OCI-M2 (cell line): ENCODE data around the gene LILRB2.
"Not testable (repeated sequence)": the region's sequence is repeated elsewhere in the genome, so short reads cannot be mapped to it uniquely, and the experiment has no call there.

ENCODE experiments used
- DNase-seq: peaks from one replicate; lab custom pipeline; 2025; ENCODE audit not compliant: unreplicated experiment; lab: John Stamatoyannopoulos, UW

The LILRB2 gene

DNA sequence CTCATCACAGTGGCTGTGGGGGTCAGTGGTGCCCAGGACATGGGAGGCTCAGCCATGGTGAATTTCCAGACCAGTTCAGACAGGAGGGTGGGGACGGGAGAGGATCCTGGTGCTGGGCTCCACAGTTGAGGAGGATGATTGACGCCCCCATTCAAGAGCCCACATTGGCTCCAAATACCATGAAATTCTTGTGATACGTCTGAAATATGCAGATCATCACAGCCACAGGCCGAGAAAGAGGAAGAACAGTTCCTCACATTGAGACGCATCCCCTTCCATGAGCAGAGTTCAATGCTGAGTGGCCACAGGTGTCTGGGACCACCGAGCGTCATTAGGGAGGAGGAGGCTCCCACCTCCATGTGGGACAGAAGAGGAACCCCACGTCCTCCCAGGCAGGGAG lies 37.1 kb downstream of the LILRB2 start:
- DNase-seq = not testable (repeated sequence)

DNA sequence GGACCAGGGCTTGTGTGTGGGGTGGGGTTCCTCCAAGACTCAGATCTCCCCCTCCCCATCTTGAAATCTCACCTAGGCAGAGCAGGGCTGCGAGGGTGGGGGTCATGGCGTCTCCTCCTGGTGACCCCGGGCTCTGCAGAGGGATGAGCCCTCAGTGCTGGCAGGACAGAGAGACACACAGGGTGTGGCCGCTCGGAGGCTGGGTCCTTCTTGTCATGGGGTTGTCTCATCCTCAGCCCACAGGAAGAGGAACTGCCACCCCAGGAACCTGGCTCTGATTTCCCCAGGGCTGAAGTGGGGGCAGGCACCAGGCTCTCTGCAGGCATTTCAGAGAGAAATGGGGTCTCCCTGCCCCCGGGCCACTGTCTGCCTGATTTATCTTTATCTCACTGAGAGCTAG lies 38.3 kb downstream of the LILRB2 start, which contains the start of gene LILRA6:
Gene LILRA6, minus strand, starts transcription at position 145 of the 400 bp plus-strand sequence.
- DNase-seq = not testable (repeated sequence)

DNA sequence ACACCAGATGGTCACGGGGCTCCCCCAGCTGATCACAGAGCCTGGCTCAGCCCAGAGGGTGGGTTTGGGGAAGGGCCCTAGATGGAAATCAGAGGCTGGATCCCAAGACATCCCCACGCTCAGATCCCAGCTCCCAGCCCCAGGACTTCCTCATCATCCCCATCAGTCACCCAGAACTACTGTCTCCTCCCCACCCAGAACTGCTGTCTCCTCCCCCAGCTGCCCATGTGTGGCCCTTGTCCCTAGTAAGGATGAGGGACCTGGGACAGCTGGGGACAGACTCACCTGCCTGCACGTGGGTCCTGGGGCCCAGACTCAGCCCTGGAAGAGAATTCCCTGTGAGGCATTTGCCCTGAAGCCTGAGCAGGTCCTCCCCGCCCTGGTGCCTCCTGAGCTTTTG lies 38.7 kb downstream of the LILRB2 start:
- not testable (repeated sequence) for DNase-seq

DNA sequence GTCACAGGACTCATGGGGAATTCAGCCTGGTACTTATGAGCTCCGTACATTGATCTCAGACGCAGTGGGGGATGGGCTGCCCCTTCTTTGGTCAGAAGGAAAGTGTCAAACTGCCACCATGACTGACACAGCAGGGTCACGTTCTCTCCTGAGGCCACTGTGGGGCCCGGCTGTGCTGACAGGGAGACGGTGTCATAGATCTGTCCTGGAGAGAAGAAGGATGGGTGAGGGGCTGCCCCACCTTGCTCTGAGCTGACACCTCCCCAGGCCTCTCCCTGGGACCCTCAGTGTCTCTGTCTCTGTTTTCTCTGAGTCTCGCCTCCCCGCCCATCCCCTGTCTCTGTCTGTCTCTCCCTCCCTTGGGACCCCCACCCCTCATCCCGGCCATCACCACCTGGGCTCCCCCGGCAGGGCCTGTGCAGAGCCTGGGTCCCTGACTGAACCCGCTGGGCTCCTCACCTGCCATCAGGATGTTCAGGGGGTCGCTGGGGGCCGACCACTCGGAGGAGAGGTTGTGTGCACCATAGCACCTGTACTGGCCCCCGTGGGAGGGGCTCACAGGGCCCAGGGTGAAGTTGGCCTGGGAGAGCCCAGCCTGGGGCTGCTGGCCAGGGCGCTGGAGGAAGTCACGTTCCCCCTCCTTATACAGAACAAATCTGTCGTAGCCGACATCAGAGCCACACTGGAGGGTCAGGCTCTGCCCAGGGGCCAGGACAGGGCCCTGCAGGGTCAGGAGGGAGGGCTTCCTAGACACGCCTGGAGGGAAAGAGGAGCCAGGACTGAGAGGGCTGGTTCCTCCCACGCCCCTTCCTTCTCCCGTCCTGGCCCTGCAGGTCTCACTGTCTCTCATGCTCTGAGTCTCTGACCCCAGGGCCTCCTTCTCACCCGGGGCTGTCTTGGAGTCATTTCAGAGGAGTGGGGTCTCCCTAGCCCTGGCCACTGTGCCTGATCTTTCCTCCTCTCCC lies 40.3 kb downstream of the LILRB2 start:
- DNase-seq = not testable (repeated sequence)

DNA sequence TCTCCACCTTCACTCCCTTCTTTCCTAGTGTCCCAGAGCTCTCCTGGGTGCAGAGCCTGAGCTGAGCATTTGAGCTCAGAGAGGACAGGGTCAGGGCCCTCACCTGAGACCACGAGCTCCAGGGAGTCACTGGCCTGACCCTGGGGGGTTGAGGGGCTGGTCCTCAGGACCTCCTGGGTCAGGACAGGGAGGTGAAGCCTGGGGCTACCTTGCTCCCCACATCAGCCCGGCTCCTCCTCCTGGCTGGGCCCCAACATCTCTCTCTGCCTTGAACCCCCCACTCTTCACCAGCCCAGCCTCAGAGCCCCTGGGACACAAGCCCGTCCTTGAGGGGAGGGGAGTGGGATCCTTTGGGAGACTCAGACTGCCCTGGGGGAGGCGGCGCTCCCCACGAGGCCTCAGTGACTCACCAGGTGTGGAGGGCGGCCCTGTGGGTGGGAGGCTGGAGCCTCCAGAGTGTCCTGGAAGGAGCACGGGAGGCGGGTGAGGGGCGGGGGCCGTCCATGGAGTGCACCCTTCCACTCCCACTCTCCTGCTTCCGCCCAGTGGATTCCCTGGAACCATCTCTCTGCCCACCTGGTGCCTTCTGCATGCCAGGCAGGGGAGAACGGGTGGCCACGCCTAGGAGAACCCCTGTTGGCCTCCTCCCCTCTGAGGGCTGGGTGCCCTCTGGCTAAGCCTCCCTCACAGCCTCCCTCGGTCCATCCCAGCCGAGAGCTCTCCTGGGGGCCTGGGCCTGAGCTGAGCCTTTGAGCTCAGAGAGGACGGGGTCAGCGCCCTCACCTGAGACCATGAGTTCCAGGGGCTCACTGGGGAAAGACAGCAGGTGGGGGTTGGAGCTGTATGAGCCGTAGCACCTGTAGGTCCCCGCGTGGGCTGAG lies 41.2 kb downstream of the LILRB2 start:
- not testable (repeated sequence) for DNase-seq

DNA sequence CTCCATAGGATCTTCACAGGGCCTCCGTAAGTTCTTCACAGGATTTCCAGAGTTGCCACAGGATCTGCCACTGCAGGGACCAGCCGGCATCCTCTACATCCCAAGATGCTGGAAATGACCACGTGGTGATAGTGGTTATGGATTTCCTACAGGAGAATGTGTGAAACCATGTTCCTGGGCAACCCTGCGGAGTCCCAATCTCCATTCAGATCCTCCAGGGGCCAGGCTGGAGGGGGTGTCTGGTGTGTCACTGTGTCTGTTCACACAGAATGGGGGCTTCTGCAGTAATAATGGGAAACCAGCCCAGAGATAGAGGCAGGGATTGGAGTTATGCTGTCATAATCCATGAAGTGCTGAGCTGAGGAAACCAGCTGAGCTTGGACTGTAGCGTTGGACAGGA lies 47.0 kb downstream of the LILRB2 start:
- no peak for DNase-seq

DNA sequence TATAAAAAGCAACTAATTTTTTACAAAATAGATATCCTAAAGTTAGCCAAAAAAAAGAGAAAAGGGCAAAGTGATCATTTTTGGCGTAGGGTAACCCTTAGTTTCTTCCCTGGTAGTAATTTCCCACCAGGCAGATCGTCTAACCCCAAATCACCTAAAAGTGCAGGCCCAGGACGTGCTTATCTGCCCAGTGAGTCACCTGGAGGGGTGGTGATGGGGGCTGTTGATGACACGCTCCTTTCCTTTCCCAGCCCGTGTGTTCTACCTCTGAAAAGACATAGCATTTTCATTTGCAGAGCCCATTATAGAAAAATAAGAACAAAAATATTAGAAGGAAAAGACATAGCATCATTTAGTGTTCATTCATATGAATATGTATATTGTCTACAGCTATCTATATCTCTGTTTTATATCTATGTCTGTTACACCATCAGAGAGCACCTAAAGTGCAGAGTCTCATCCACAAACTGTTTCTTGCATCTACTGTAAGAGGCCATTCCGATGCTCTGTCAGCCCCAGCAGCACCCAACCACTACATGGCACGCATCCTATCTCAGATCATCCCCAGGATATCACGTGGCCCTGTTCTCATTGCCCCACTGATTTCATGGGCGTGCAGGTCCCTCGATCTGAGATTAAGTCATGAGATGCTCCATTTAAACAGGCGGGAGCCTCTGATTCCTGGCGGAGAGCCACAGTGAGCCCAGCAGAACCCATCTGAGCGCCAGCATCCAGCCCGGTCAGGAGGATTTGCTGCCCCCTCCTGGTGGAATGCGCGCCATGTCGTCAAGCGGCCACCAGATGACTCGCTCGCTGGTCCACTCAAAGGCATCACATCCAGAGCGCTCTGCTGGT lies 49.6 kb downstream of the LILRB2 start:
- DNase-seq = no peak

DNA sequence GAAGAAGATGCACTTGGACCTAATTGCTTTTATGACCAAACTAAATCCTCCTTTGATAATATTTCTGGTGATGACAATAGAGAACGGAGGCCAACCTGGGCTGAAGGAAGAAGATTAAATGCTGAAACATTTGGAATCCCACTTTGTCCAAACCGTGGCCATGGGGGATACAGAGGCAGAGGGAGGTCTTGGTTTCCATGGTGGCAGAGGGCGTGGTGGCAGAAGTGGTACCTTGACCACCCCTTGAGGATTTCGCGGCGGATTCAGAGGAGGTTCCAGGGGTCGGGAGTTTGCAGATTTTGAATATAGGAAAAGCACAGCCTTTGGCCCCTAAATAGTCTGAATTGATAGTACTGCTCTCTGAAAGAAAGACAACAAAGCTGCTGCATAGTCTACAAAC lies 50.9 kb downstream of the LILRB2 start:
- DNase-seq = no peak

DNA sequence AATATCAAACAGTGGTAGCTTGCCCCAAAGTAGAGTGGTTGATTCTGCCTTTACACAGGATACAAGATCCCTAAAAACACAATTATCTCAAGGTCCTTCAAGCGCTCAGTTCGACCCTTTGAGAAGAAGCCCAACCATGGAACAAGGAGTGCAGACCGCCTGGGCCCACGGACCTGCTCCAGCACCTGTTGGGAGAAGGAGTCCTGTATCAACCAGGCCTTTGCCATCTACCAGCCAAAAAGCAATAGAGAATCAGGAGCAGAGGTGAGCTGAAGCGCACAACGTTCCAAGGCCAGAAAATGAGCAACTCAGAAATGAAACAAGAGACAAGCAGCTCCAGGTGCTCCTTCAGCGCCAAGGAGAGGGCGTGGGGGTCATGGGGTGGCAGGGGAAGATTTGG lies 51.8 kb downstream of the LILRB2 start:
- no peak for DNase-seq

DNA sequence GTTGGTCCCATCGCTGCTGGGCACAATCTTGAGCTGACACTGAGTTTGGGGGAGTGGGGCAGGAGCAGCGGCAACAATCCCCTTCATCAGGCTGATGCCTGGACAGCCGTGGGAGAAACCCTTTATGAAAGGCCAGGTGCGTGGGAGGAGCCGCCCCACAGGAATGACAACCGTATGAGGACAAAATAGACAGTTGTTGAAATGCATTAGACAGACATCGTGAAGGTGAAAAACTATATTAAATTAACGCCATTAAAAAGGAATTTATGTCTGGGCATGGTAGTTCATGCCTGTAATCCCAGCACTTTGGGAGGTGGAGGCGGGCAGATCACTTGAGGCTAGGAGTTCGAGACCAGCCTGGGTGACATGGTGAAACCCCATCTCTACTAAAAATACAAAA lies 56.3 kb downstream of the LILRB2 start:
- DNase-seq = not testable (repeated sequence)

DNA sequence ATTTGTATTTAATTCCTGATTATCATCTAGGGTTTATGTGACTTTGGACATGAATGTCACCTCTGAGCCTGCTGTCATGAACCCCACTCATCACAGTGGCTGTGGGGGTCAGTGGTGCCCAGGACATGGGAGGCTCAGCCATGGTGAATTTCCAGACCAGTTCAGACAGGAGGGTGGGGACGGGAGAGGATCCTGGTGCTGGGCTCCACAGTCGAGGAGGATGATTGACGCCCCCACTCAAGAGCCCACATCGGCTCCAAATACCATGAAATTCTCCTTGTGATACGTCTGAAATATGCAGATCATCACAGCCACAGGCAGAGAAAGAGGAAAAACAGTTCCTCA lies 57.0 kb downstream of the LILRB2 start:
- DNase-seq = not testable (repeated sequence)
